OCI-LY1 (cell line): ENCODE data around the gene ASIC4.

Experiments
- H2AFZ ChIP-seq: fragments of 200-600 bp; sonication (generic), shearing (Covaris generic); 2 replicates; pipeline ENCODE4 v1.6.0; 2014; ENCODE audit warnings: antibody characterized with exemption, mild to moderate bottlenecking, low read length
- H3F3A ChIP-seq: fragments of 200-600 bp; sonication (generic), shearing (Covaris generic); 2 replicates; pipeline ENCODE4 v1.6.0; 2014; ENCODE audit warnings: mild to moderate bottlenecking, antibody characterized with exemption, low read length, moderate library complexity; ENCODE audit not compliant: insufficient read depth
- H3K27ac ChIP-seq: fragments of 200-600 bp; sonication (generic); 2 replicates; pipeline ENCODE4 v1.5.1; 2014; ENCODE audit warnings: low read length, mixed run types, mild to moderate bottlenecking, low read depth; ENCODE audit not compliant: poor library complexity, severe bottlenecking
- H3K27me3 ChIP-seq: fragments of 200-600 bp; sonication (generic); 2 replicates; pipeline ENCODE4 v1.6.0; 2014; ENCODE audit warnings: antibody characterized with exemption, mild to moderate bottlenecking, low read length, moderate library complexity; ENCODE audit not compliant: insufficient read depth
- H3K36me3 ChIP-seq: fragments of 200-600 bp; sonication (generic); 2 replicates; pipeline ENCODE4 v1.6.1; 2014; ENCODE audit warnings: mild to moderate bottlenecking, antibody characterized with exemption, low read length, moderate library complexity, mixed read lengths; ENCODE audit not compliant: insufficient read depth
- H3K4me1 ChIP-seq: fragments of 200-600 bp; sonication (generic); 2 replicates; pipeline ENCODE4 v1.5.1; 2014; ENCODE audit warnings: mild to moderate bottlenecking, low read length, moderate library complexity; ENCODE audit not compliant: insufficient read depth, severe bottlenecking
- H3K4me2 ChIP-seq: fragments of 200-600 bp; sonication (generic), shearing (Covaris generic); 2 replicates; pipeline ENCODE4 v1.6.1; 2014; ENCODE audit warnings: low read length
- H3K4me3 ChIP-seq: fragments of 200-600 bp; sonication (generic); 2 replicates; pipeline ENCODE4 v1.5.1; 2014; ENCODE audit warnings: low read length, low read depth, mild to moderate bottlenecking, mixed read lengths; ENCODE audit not compliant: poor library complexity, severe bottlenecking
- H3K79me2 ChIP-seq: fragments of 200-600 bp; shearing (Covaris generic); 2 replicates; pipeline ENCODE4 v1.6.1; 2016; ENCODE audit warnings: mixed run types, low read length, mixed read lengths; ENCODE audit not compliant: insufficient read depth
- H3K9ac ChIP-seq: fragments of 200-600 bp; sonication (generic), shearing (Covaris generic); 2 replicates; pipeline ENCODE4 v1.6.1; 2014; ENCODE audit warnings: mild to moderate bottlenecking, low read length, mixed read lengths
- H3K9me2 ChIP-seq: fragments of 200-600 bp; sonication (generic), shearing (Covaris generic); 2 replicates; pipeline ENCODE4 v1.6.1; 2014; ENCODE audit warnings: low read depth, mild to moderate bottlenecking, low read length, mixed read lengths
- H3K9me3 ChIP-seq: fragments of 200-600 bp; shearing (Covaris generic); 2 replicates; pipeline ENCODE4 v1.6.1; 2014; ENCODE audit warnings: low read length, mixed read lengths
- H4K20me1 ChIP-seq: fragments of 200-600 bp; sonication (generic), shearing (Covaris generic); 2 replicates; pipeline ENCODE4 v1.6.0; 2016; ENCODE audit warnings: mild to moderate bottlenecking, low read length; ENCODE audit not compliant: insufficient read depth
- CTCF ChIP-seq: fragments of 200-600 bp; sonication (generic), shearing (Covaris generic); IDR thresholded peaks from 2 replicates; pipeline ENCODE4 v1.5.1; 2017; ENCODE audit warnings: mild to moderate bottlenecking, antibody characterized with exemption, low read length, moderate library complexity, mixed read lengths
- EZH2 ChIP-seq: fragments of 200-600 bp; sonication (generic), shearing (Covaris generic); IDR thresholded peaks from 2 replicates; pipeline ENCODE4 v1.8.0; 2017; ENCODE audit warnings: borderline replicate concordance, mixed run types, mild to moderate bottlenecking, antibody characterized with exemption, low read length, moderate library complexity, mixed read lengths

ASIC4 gene

GRCh38 chr2:219559156-219559915 is 45.1 kb downstream of the ASIC4 start:
- Histone ChIP-seq H4K20me1 (no peaks in the 10 kb centered on the region), H2AFZ (no peak overlapping the region), H3K79me2 (no peaks in the 10 kb centered on the region), H3K36me3 (no peaks in the 10 kb centered on the region), H3F3A (no peaks in the 10 kb centered on the region), H3K4me3 (no peak overlapping the region), H3K4me1 (no peaks in the 10 kb centered on the region), H3K4me2 (no peak overlapping the region), H3K27me3 (peaks cover 6% of the 10 kb centered on the region; the same call in 1 of the 2 replicates), H3K9ac (no peak overlapping the region), H3K9me3 (no peaks in the 10 kb centered on the region), H3K9me2 (no peaks in the 10 kb centered on the region), H3K27ac (no peak overlapping the region)
- TF ChIP-seq CTCF = no peak
- TF ChIP-seq EZH2 = no peak

GRCh38 chr2:219560037-219560892 is 46.0 kb downstream of the ASIC4 start:
- H3K9me2 ChIP-seq = no peaks in the 10 kb centered on the region
- no peak overlapping the region for H3K4me2 ChIP-seq
- no peaks in the 10 kb centered on the region for H3F3A ChIP-seq
- no peaks in the 10 kb centered on the region for H3K9me3 ChIP-seq
- no peaks in the 10 kb centered on the region for H3K79me2 ChIP-seq
- no peak overlapping the region for H3K27ac ChIP-seq
- no peaks in the 10 kb centered on the region for H4K20me1 ChIP-seq
- no peak overlapping the region for H3K4me3 ChIP-seq
- H3K4me1 ChIP-seq = no peaks in the 10 kb centered on the region
- TF ChIP-seq EZH2 = no peak
- peak; percentile 65 for TF ChIP-seq CTCF
- no peak overlapping the region for H2AFZ ChIP-seq
- peaks cover 7% of the 10 kb centered on the region; the same call in 1 of the 2 replicates for H3K27me3 ChIP-seq
- H3K9ac ChIP-seq = no peak overlapping the region
- no peaks in the 10 kb centered on the region for H3K36me3 ChIP-seq

DNA sequence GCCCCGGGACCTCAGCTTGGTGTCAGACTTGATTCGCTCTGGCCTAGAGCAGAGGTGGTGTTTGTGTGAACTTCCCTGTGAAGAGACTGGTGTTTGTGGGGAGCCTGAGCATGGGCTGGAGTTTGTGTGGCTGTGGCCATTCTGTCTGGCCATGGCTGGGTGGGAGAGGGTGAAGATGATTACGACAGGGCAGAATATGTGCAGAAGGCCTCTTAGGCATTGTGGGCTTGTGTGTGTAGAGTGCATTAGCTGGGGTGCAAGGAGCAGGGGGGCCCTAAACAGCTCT is 46.6 kb downstream of the ASIC4 start:
- Histone ChIP-seq H3K79me2 (no peaks in the 10 kb centered on the region), H3K4me3 (no peak overlapping the region), H3K4me1 (no peaks in the 10 kb centered on the region), H3K27ac (no peak overlapping the region), H3K9ac (no peak overlapping the region), H3K36me3 (no peaks in the 10 kb centered on the region), H3K27me3 (peaks cover 7% of the 10 kb centered on the region; the same call in 1 of the 2 replicates), H3K9me2 (no peaks in the 10 kb centered on the region), H2AFZ (no peak overlapping the region), H3F3A (no peaks in the 10 kb centered on the region), H3K9me3 (no peaks in the 10 kb centered on the region), H3K4me2 (no peak overlapping the region), H4K20me1 (no peaks in the 10 kb centered on the region)
- no peak for TF ChIP-seq EZH2
- TF ChIP-seq CTCF = no peak
